DND-41 (cell line): Measurements from ENCODE around the gene EYA2.

ENCODE experiments used
- ATAC-seq: fragments of 200-7000 bp; cut with Tn5 transposase; 3 replicates; pipeline ENCODE4 v1.9.1; 2021; ENCODE audit warnings: low read depth; ENCODE audit not compliant: insufficient read depth
- DNase-seq: peaks from one replicate; pipeline ENCODE4 v3.0.0-alpha.2; 2020
- H2AFZ ChIP-seq: 2 replicates; pipeline ENCODE4 v1.6.0; 2012; ENCODE audit warnings: low read depth, low read length
- H3K27ac ChIP-seq: 2 replicates; pipeline ENCODE4 v1.5.1; 2012; ENCODE audit warnings: low read length, inconsistent platforms
- H3K27me3 ChIP-seq: fragments of 200-600 bp; sonication (generic); 2 replicates; pipeline ENCODE4 v1.6.0; 2012; ENCODE audit warnings: low read length, mild to moderate bottlenecking, inconsistent platforms; ENCODE audit not compliant: insufficient read depth, poor library complexity
- H3K36me3 ChIP-seq: 2 replicates; pipeline ENCODE4 v1.5.1; 2012; ENCODE audit warnings: low read length, inconsistent platforms; ENCODE audit not compliant: insufficient read depth
- H3K4me1 ChIP-seq: 2 replicates; pipeline ENCODE4 v1.5.1; 2012; ENCODE audit warnings: mild to moderate bottlenecking, low read length; ENCODE audit not compliant: insufficient read depth
- H3K4me2 ChIP-seq: 2 replicates; pipeline ENCODE4 v1.6.0; 2012; ENCODE audit warnings: mild to moderate bottlenecking, moderate library complexity, low read length, inconsistent platforms; ENCODE audit not compliant: insufficient read depth
- H3K4me3 ChIP-seq, 2 experiments: fragments of 200-600 bp in 1 of 2; shearing (Covaris generic) in 1 of 2; 2 replicates each; pipeline ENCODE4 v1.5.1; 2012 to 2016; ENCODE audit warnings: inconsistent platforms in 2 of 2, low read length in 2 of 2, mild to moderate bottlenecking in 2 of 2, low read depth in 1 of 2, moderate library complexity in 1 of 2
- H3K79me2 ChIP-seq: 2 replicates; pipeline ENCODE4 v1.6.0; 2012; ENCODE audit warnings: low read length, inconsistent platforms; ENCODE audit not compliant: insufficient read depth
- H3K9ac ChIP-seq: 2 replicates; pipeline ENCODE4 v1.6.0; 2012; ENCODE audit warnings: low read depth, mild to moderate bottlenecking, inconsistent platforms, low read length, moderate library complexity
- H3K9me3 ChIP-seq: 2 replicates; pipeline ENCODE4 v1.5.1; 2012; ENCODE audit warnings: low read length, moderate library complexity, mild to moderate bottlenecking, inconsistent platforms; ENCODE audit not compliant: insufficient read depth, severe bottlenecking
- H4K20me1 ChIP-seq: 2 replicates; pipeline ENCODE4 v1.6.0; 2012; ENCODE audit warnings: low read length; ENCODE audit not compliant: insufficient read depth
- EZH2 ChIP-seq: IDR thresholded peaks from 3 replicates; pipeline ENCODE4 v1.6.1; 2012; ENCODE audit warnings: borderline replicate concordance, low read depth, mild to moderate bottlenecking, moderate library complexity, low read length, inconsistent platforms; ENCODE audit not compliant: severe bottlenecking
- TF ChIP-seq, protein P1 (sequence below): IDR thresholded peaks from 2 replicates; pipeline ENCODE4 v1.5.1; 2012; ENCODE audit warnings: borderline replicate concordance, low read length, moderate library complexity, mild to moderate bottlenecking; ENCODE audit not compliant: poor library complexity, severe bottlenecking; ENCODE audit errors: extremely low read depth

Gene EYA2

DNA sequence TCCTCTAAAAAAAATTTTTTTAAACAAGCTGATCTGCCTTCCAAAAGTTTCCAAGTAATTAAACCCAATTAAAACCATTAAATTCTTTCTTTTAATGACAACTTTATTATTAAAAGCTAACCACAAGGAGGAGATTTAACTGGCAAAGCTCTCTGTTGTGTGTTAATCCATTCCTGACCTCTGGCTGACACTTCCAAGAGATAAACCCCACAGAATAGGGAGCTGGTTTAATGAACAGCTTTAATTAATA, 230.8 kb downstream of the EYA2 start:
- H3K36me3 ChIP-seq, result no peaks in the 10 kb centered on the region
- H3K27ac ChIP-seq, result no peak overlapping the region
- no peaks in the 10 kb centered on the region for H3K4me1 ChIP-seq
- H3K4me3 ChIP-seq, result no peak overlapping the region
- no peak overlapping the region for H3K4me2 ChIP-seq
- no peak overlapping the region for H2AFZ ChIP-seq
- DNase-seq (no peak), ATAC-seq (no peak)
- H4K20me1 ChIP-seq, result no peaks in the 10 kb centered on the region
- no peaks in the 10 kb centered on the region for H3K9me3 ChIP-seq
- no peak overlapping the region for H3K9ac ChIP-seq
- H3K79me2 ChIP-seq, result no peaks in the 10 kb centered on the region
- no peak for TF ChIP-seq EZH2
- TF ChIP-seq, protein P1, sequence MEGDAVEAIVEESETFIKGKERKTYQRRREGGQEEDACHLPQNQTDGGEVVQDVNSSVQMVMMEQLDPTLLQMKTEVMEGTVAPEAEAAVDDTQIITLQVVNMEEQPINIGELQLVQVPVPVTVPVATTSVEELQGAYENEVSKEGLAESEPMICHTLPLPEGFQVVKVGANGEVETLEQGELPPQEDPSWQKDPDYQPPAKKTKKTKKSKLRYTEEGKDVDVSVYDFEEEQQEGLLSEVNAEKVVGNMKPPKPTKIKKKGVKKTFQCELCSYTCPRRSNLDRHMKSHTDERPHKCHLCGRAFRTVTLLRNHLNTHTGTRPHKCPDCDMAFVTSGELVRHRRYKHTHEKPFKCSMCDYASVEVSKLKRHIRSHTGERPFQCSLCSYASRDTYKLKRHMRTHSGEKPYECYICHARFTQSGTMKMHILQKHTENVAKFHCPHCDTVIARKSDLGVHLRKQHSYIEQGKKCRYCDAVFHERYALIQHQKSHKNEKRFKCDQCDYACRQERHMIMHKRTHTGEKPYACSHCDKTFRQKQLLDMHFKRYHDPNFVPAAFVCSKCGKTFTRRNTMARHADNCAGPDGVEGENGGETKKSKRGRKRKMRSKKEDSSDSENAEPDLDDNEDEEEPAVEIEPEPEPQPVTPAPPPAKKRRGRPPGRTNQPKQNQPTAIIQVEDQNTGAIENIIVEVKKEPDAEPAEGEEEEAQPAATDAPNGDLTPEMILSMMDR, result no peak
- peaks cover 22% of the 10 kb centered on the region for H3K27me3 ChIP-seq

DNA sequence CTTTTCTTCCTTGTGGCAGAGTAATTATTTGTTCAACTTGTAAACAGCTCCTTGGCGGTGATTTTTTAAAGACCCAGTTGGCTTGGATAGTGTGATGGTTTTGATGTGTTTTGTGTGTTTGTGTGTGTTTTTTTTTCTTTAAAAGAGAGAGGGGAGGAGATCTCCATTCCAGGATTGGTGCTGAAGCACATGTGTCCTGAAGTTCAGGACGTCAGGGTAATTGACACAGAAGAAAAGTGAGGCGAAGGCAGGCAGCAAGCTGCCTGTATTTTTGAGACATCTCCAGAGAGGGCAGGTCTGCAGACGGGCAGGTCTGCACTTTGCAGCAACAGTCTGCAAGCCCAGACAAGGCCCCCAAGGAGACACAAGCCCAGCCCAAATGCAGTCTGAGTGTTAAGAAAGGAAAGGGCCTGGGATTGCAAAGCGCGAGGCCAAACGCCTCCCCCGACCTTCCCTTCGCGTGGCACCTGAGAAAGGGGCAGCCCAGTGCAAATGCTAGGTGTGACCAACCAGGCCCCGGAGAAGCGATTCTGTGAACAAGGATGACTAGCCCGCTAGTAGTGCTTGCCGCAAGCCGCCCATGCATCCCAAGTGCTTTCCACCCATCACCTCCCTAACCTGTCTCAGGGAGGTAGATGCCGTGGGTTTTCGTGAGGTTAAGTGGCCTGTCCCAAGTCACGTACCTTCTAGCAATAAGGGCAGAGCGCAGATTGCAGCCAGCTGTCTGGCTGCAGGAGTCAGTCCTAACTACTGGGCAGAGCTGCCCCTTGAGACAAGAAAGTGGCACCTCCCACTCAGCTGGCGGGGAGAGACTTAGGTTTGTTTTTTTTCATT, 231.3 kb downstream of the EYA2 start:
- no peak overlapping the region for H3K9ac ChIP-seq
- no peak overlapping the region for H2AFZ ChIP-seq
- no peaks in the 10 kb centered on the region for H3K79me2 ChIP-seq
- no peak overlapping the region for H3K27ac ChIP-seq
- no peak overlapping the region for H3K4me2 ChIP-seq
- no peaks in the 10 kb centered on the region for H3K4me1 ChIP-seq
- H4K20me1 ChIP-seq, result no peaks in the 10 kb centered on the region
- H3K27me3 ChIP-seq, result peaks cover 22% of the 10 kb centered on the region
- DNase-seq (no peak), ATAC-seq (no peak)
- no peaks in the 10 kb centered on the region for H3K9me3 ChIP-seq
- H3K36me3 ChIP-seq, result no peaks in the 10 kb centered on the region
- no peak overlapping the region for H3K4me3 ChIP-seq
- TF ChIP-seq, protein P1, result no peak
- TF ChIP-seq EZH2, result no peak

DNA sequence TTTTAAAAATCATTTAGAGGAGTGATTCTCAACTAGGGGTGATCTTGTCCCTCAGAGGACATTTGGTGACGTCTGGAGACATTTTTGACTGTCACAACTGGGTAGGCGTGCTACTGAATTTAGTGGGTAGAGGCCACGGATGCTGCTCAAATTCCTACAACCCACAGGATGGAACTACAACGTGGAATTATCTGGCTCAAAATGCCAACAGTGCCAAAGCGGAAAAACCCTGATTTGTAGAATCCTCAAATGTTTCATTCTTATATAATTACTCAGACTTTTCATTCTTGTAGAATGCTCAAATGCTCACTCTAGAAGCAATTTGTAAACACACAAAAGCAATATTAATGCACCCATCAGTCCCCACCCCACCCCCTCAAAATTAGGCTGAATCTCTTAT, 232.1 kb downstream of the EYA2 start:
- ATAC-seq (no peak), DNase-seq (no peak)
- Histone ChIP-seq H3K79me2 (no peaks in the 10 kb centered on the region), H3K4me3 (no peak overlapping the region), H3K9ac (no peak overlapping the region), H3K4me2 (no peak overlapping the region), H2AFZ (no peak overlapping the region), H4K20me1 (no peaks in the 10 kb centered on the region), H3K36me3 (no peaks in the 10 kb centered on the region), H3K27me3 (peaks cover 22% of the 10 kb centered on the region), H3K4me1 (no peaks in the 10 kb centered on the region), H3K27ac (no peak overlapping the region), H3K9me3 (no peaks in the 10 kb centered on the region)
- TF ChIP-seq EZH2, result no peak
- TF ChIP-seq, protein P1, result no peak
